Mammary epithelial cell (primary cell): Measurements from ENCODE around the gene ZFAND2B.

ENCODE experiments used
- EZH2 ChIP-seq: IDR thresholded peaks from 2 replicates; pipeline ENCODE4 v1.6.1; 2012; ENCODE audit warnings: low read length, inconsistent platforms, borderline replicate concordance
- TF ChIP-seq, protein P1 (sequence below), 2 donors: IDR thresholded peaks in 1 of 2; conservative IDR thresholded peaks in 1 of 2; 2 replicates each; pipeline ENCODE4 v1.5.1; 2011 to 2012; ENCODE audit warnings: inconsistent platforms in 2 of 2, low read length in 2 of 2, mild to moderate bottlenecking in 2 of 2, control low read depth in 1 of 2, low read depth in 1 of 2; ENCODE audit not compliant: insufficient read depth in 1 of 2; ENCODE audit errors: extremely low read depth in 1 of 2

DNA sequence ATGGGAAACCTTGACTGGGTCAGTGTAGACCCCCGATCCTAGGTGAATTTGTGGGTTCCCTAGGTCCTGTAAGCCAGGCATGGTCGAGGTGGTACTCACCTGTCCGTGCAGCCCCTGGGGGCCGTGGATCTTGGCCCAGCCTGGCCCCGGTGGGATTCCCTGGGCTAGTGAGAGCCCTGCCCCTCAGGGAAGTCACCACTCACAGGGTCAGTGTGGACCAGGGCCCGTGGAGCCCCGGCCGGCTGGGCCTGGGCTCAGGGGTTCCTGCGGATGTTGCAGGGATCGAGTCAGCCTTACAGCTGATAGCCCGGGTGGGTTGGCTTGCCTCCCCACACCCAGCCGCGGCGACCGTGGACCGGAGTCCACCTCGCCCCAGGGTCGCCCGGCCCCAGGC lies 22.3 kb downstream of the ZFAND2B start:
- TF ChIP-seq, protein P1, sequence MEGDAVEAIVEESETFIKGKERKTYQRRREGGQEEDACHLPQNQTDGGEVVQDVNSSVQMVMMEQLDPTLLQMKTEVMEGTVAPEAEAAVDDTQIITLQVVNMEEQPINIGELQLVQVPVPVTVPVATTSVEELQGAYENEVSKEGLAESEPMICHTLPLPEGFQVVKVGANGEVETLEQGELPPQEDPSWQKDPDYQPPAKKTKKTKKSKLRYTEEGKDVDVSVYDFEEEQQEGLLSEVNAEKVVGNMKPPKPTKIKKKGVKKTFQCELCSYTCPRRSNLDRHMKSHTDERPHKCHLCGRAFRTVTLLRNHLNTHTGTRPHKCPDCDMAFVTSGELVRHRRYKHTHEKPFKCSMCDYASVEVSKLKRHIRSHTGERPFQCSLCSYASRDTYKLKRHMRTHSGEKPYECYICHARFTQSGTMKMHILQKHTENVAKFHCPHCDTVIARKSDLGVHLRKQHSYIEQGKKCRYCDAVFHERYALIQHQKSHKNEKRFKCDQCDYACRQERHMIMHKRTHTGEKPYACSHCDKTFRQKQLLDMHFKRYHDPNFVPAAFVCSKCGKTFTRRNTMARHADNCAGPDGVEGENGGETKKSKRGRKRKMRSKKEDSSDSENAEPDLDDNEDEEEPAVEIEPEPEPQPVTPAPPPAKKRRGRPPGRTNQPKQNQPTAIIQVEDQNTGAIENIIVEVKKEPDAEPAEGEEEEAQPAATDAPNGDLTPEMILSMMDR (conservative IDR thresholded peaks at IDR 0.05 in 1 of 2, IDR thresholded peaks at IDR 0.05 in 1 of 2; ENCODE audit: extremely low read depth in 1 of 2, insufficient read depth in 1 of 2, low read depth in 1 of 2, low read length in 2 of 2) = no peak
- TF ChIP-seq EZH2 = no peak
